Cerebellar cortex (tissue), 1 donor: ENCODE data around the gene ERICH6.

Experiments
- DNase-seq: peaks from one replicate; pipeline ENCODE4 v3.0.0-alpha.2; 2015; ENCODE audit warnings: low spot score

The ERICH6 gene

GRCh38 chr3:150736903-150737832, 33.4 kb upstream of the ERICH6 start:
- DNase-seq, result no peak

- no peak for DNase-seq
Measured at GRCh38 chr3:150736316-150736719, 32.6 kb upstream of the ERICH6 start.

DNA sequence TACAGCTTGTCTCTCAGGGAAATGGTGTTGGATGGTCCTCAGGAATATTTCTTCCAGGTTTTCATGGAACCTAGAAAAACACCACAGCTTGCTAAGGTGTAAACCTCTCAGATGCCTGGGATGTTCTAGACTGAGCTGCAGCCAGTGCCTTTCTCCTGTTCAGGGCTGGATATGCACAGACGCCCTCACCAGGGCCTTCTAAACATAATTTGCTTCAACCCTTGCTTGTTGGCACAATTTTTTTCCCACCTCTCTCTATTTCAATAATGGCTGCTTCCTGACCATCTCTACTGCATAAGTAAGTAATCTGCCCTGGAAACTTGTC, 31.0 kb upstream of the ERICH6 start:
- DNase-seq, result no peak

DNA sequence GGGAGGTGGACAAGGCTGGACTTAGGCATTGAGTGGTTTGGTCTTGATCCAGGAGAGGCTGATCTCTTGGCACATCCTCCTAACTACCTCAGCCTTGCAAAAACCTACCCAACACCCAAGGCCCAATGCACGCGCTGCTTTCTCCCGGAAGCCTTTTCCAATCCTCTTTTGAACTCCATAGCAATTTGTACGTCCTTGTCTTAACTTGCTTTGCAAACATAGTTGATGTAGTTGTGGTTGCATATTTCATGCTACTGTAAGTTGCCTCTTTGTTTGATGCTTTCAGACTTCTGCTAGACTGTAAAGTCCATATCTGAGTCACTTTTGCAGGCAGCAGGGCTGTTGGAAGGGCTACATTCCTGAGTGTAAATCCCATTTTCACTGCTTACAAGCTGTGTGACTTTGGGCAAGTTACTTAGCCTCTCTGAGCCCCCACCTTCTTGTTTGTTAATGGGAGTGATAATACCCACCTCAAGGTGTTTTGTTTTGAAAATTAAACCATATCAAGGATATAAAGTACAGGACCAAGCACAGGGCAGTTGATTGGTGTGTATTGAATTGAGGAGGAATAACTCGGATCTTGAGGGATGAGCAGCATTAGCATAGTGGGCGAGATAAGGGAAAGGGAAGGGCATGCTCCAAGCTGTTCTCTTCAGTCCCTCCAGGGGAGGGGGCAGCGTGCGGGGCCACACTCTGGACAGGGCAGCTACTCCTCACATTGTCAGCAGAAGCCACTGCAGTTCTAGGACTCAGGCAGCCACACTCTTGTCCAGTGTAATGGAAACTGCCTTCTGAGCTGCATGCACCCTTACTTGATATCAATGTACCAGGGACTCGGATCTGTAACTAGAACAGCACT, 30.4 kb upstream of the ERICH6 start:
- DNase-seq, result no peak

DNA sequence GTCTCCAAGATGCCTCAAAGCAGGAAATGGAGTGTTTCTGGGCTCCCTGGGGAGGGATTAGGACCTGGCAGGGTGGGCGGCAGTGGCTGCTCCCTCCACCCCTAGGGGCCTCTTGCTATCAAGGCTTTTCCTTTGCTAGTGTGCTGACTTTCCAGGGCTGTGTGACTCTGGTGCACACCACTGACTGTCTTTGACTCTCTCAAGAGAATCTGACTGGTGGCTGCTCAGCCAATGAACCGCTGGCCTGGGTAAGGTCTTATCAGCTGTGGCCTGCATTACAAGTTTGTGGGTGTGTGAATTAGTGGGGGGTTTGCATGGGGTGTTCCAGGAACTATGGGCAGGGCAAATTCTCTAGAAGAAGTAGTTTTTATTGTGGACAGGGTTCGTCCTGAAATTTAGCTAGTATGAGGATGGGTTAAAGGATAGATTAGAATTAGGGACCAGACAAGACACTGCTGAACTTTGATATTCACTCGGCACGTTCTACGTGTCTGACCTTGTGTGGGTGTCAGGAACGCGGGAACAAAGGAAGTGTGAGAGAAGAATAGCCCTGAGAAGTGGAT, 29.7 kb upstream of the ERICH6 start:
- no peak for DNase-seq

DNA sequence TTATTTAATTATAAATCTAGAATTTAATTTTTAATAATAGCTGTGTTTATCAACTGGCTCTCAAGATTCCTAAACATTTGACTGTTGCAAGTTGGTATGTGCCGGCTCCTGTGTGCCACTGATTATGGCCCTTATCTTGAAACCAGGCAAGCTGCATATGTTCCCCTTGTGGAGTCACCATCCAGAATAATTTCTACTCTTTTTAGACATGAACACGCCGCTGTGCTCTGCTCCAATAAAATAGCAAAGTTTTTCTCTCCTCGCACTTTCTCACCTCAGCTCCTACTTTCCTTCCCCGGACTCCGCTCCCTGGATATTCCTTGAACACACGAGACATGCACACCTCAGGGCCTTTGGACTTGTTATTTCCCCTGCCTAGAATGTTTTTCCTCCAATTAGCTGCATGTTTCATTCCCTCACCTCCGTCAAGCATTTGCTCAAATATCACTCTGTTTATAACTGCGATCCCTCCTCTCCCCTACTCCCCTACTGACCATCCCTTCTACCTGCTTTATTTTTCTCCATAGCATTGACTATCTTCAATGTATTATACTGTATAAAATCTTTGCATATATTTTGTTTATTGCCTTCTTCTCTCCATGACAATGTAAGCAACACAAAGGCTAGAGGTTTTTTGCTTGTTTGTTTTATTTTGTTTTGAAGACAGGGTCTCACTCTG, 26.1 kb upstream of the ERICH6 start:
- DNase-seq, result no peak

GRCh38 chr3:150727653-150728502, 24.2 kb upstream of the ERICH6 start:
- DNase-seq, result no peak

DNA sequence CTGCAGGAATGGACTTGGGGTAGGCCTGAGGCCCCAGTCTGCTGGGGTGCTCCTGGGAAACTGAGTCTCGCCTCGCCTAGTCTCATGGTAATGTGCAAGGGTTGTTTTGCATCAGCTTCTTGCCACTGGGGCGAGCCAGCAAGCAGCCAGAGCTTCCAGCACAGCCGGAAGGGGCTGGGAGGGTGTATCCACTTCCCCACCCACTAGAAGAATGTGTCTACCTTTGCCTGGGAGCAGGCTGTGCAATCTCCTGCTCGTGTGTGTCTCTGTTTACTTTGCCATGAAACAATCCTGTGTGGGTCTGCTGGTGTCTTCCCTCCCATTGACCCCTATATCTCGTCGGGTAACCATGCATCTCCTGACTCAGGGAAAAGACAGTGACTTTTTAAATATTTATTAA, 21.8 kb upstream of the ERICH6 start:
- no peak for DNase-seq

DNA sequence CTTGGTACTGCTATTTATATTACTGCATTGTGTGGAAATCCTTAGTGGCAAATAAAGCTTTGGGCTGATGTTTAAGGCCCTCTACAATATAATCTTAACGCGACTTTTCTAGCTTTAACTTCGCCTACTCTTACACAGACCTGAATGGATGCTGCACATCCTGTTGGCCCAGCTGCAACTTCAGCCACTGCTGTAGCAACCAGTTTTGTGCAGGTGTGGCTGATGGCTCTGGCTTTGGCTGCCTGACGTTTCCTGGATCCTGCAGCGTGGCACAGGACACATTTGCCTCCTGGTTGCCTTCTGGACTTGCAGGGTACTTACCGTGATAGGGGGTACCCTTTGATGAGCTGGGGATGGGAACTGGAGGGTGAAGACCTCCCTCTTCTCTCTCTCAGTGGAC, 20.2 kb upstream of the ERICH6 start:
- no peak for DNase-seq

- no peak for DNase-seq
Measured at GRCh38 chr3:150722267-150722666, 18.5 kb upstream of the ERICH6 start.

DNA sequence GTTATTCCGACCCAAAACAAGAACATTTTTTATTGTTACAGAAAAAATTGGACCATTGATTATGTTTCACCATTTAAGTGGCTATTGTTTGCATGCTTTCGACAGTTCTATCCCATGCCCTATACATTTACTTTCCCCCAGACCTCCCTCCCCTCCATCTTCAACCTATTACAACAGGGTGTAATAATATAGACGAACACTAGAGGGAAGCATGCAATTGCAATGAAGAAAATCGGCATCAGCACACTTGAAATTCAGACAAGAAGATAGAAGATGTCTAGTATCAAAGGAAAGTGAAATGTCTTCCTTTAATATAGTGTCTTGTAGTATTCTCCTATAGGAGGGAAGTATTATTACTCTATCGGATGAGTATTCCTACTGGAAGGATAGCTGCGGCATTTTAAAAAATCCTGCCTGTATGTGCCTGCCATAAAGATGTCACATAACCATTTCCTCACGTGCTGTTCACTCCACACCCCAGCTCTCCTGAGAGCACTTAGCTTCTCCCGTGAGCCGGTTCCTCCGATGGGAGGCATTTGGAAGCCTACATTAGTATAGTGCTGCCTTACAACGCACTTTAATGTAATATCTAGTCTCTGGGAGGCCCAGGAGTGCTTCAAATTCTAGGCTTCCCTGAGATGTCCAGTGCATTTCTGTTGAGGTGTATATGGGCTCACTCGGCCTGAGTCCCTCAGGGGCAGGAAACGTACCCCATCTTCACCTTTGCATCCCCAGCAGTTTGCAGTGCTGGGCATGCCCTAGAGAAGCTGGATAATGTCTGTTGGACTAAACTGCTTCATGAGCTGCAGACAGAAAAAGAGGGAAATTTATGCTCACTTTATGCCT, 17.8 kb upstream of the ERICH6 start:
- DNase-seq, result peak; percentile 81

GRCh38 chr3:150720444-150720843, 16.7 kb upstream of the ERICH6 start:
- DNase-seq, result no peak

GRCh38 chr3:150710097-150710496, 6.4 kb upstream of the ERICH6 start:
- no peak for DNase-seq

DNA sequence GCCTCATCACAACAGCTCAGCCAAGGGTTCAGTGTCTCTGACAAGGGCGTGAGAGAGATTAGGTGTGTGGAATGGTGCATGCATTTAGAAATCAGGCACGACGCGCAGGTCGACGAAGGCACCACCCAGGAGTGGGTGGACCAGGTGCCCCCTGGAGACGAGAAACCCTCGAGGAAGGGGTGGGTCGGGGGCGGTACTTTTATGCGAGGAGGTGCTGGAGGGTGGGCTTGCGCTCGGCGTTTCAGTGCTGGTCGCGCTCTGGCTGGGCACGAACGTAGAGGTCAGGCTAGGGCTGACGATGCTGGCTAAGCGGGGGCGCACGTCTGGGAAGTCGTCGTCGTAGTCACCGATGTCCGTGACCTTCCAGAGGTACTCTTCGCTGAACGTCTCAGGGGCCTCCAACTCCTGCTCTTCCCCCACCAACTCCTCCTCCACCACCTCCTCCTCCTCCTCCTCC, 393 bp downstream of the ERICH6 start:
- peak; percentile 25 for DNase-seq

GRCh38 chr3:150699068-150699639, 4.6 kb downstream of the ERICH6 start:
- DNase-seq, result no peak

DNA sequence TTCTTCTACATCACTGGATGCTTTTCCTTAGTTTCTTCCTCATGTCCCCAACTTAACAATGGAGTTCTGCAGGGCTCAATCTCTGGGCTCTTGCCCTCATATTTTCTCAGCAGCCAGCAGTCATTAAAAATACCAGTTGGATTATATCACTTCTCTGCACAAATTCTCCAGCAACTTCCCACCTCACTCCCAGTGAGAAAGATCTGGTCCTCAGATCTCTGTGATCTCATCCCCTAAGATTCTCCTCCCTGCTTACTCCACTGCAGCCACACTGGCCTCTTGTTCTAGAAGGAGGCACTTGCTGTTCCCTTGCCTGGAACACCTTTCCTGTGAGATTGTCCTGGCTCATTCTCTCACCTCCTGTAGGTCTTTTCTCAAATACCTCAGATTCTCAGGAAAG, 6.1 kb downstream of the ERICH6 start:
- no peak for DNase-seq

DNA sequence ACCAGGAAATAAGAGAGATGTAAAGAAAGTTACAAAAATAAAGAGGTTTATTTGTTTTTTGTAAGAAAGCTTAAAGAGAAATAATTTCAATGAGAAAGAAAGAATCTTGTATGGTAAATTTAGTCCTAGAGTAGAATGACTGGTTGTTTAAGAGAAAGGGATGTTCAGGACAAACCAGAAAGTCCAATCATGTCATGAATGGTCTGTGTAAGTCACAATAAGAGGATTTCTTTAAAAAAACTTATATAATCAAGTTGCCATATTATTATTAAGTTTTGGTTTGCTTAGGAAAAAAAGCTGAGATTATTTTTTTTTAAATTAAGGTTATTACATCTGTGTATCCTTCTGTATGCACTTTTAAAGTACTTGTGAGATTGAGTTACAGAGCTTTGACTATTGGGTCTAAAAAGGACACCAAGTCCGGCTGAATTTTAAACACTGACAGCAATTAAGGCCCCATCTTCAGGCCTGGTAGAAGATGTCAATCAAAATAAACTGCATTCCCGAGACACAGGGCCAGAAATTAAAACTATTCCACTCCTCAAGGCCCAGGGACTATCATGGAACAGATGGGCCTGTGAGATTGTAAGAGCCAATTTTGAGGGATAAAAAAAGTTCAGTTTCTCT, 12.2 kb downstream of the ERICH6 start:
- DNase-seq, result no peak

DNA sequence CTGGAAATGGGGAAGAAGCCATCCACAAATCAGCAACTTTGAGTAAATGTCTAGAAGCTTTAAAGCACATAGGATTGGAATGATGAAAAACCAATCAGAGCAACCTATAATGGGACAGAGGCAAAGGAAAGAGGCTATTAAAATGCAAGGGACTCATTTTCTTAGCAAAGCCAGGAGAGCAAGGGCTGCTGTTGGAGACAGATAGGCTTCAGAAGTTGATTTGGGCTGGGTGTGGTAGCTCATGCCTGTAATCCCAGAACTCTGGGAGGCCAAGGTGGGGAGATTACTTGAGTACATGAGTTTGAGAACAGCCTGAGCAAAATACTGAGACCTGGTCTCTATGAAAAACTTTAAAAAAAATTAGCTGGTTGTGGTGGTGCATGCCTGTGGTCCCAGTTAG, 16.1 kb downstream of the ERICH6 start:
- no peak for DNase-seq

- DNase-seq, result no peak
Measured at GRCh38 chr3:150682824-150683223, 20.9 kb downstream of the ERICH6 start.
